SK-N-SH (cell line): ENCODE data around the gene INPP5J. TPM values are rescaled to one million over a fixed set of nuclear protein-coding genes. Genes with fewer than 3 reads are reported as not detected.

Experiments
- CTCF ChIA-PET: fragments of 300-600, 350-600 bp; formaldehyde crosslinking; extraction: SDS; loops from one replicate; lab custom pipeline; 2021; lab: Yijun Ruan, JAX
- POLR2A ChIA-PET: fragments of 350-600 bp; sonication (Branson Sonifier 250); formaldehyde crosslinking; extraction: SDS; loops from one replicate; lab custom pipeline; 2020; ENCODE audit warnings: antibody characterized with exemption, inconsistent platforms; lab: Yijun Ruan, JAX
- DNase-seq: peaks from one replicate; pipeline ENCODE4 v3.0.0; 2012
- H2AFZ ChIP-seq: fragments of 200-600 bp; sonication (generic); 2 replicates; pipeline ENCODE4 v1.8.1; 2016; ENCODE audit warnings: antibody characterized with exemption, mild to moderate bottlenecking, low read depth
- H3F3A ChIP-seq: fragments of 200-600 bp; sonication (generic); replicated peaks from 2 replicates; pipeline ENCODE3; 2016; ENCODE audit warnings: antibody characterized with exemption, mild to moderate bottlenecking; ENCODE audit not compliant: insufficient read depth
- H3K27ac ChIP-seq, 2 experiments: fragments of 200-500 bp in 1 of 2; fragments of 200-600 bp in 1 of 2; sonication (Bioruptor generic) in 1 of 2; sonication (generic), shearing (Covaris generic) in 1 of 2; 2 replicates each; pipeline versions ENCODE4 v1.5.1 to v1.6.1; 2014 to 2016; ENCODE audit warnings: low read depth in 2 of 2, inconsistent platforms in 1 of 2, low read length in 1 of 2, mild to moderate bottlenecking in 1 of 2, mixed read lengths in 1 of 2
- H3K27me3 ChIP-seq: fragments of 200-600 bp; sonication (generic), shearing (Covaris generic); 2 replicates; pipeline ENCODE4 v1.6.1; 2016; ENCODE audit warnings: mixed run types; ENCODE audit not compliant: insufficient read depth
- H3K36me3 ChIP-seq, 2 experiments: fragments of 200-500 bp in 1 of 2; fragments of 200-600 bp in 1 of 2; sonication (Bioruptor generic) in 1 of 2; sonication (generic) in 1 of 2; replicated peaks in 1 of 2; 2 replicates each; pipeline versions ENCODE3 to v1.5.1; 2014 to 2016; ENCODE audit warnings: low read length in 1 of 2, mild to moderate bottlenecking in 1 of 2; ENCODE audit not compliant: insufficient read depth in 2 of 2, control insufficient read depth in 1 of 2
- H3K4me1 ChIP-seq, 2 experiments: fragments of 200-500 bp in 1 of 2; fragments of 200-600 bp in 1 of 2; sonication (Bioruptor generic) in 1 of 2; sonication (generic), shearing (Covaris generic) in 1 of 2; 2 replicates each; pipeline versions ENCODE4 v1.5.1 to v1.6.1; 2014 to 2016; ENCODE audit warnings: low read depth in 1 of 2, low read length in 1 of 2, mixed run types in 1 of 2; ENCODE audit not compliant: insufficient read depth in 2 of 2, control insufficient read depth in 1 of 2
- H3K4me2 ChIP-seq: fragments of 200-600 bp; sonication (generic), shearing (Covaris generic); 2 replicates; pipeline ENCODE4 v1.6.1; 2017; ENCODE audit warnings: mixed run types
- H3K4me3 ChIP-seq, 2 experiments: fragments of 200-500 bp in 1 of 2; fragments of 200-600 bp in 1 of 2; sonication (Bioruptor generic) in 1 of 2; sonication (generic), shearing (Covaris generic) in 1 of 2; 2 replicates each; pipeline versions ENCODE4 v1.5.1 to v1.8.1; 2014 to 2016; ENCODE audit warnings: low read depth in 2 of 2, inconsistent platforms in 1 of 2, low read length in 1 of 2, mild to moderate bottlenecking in 1 of 2, mixed read lengths in 1 of 2, moderate library complexity in 1 of 2
- H3K79me2 ChIP-seq: fragments of 200-600 bp; sonication (generic); 2 replicates; pipeline ENCODE4 v1.8.1; 2017; ENCODE audit warnings: mild to moderate bottlenecking; ENCODE audit not compliant: insufficient read depth
- H3K9ac ChIP-seq: fragments of 200-600 bp; sonication (generic); 2 replicates; pipeline ENCODE4 v1.6.1; 2017; ENCODE audit warnings: mixed run types
- H3K9me2 ChIP-seq: fragments of 200-600 bp; sonication (generic); 2 replicates; pipeline ENCODE4 v1.6.1; 2017; ENCODE audit warnings: mixed run types
- H3K9me3 ChIP-seq: fragments of 200-600 bp; sonication (generic); 2 replicates; pipeline ENCODE4 v1.6.1; 2017; ENCODE audit warnings: mixed run types, mild to moderate bottlenecking, moderate library complexity
- H4K20me1 ChIP-seq: fragments of 200-600 bp; sonication (generic); 2 replicates; pipeline ENCODE4 v1.6.1; 2017; ENCODE audit warnings: mild to moderate bottlenecking, mixed run types; ENCODE audit not compliant: insufficient read depth
- ELF1 ChIP-seq: IDR thresholded peaks from 2 replicates; pipeline ENCODE4 v1.4.0; 2012
- EP300 ChIP-seq, 2 experiments: IDR thresholded peaks; 2 replicates each; pipeline versions ENCODE4 v1.4.0 to v1.6.1; 2012; ENCODE audit warnings: borderline replicate concordance in 1 of 2, low read depth in 1 of 2, low read length in 1 of 2
- FOSL2 ChIP-seq: IDR thresholded peaks from 2 replicates; pipeline ENCODE4 v1.4.0; 2012; ENCODE audit warnings: low read depth, mild to moderate bottlenecking, moderate library complexity, borderline replicate concordance
- FOXM1 ChIP-seq: IDR thresholded peaks from 2 replicates; pipeline ENCODE4 v1.4.0; 2012; ENCODE audit warnings: low read depth, mild to moderate bottlenecking
- GABPA ChIP-seq: IDR thresholded peaks from 2 replicates; pipeline ENCODE4 v1.4.0; 2012; ENCODE audit warnings: low read depth, mild to moderate bottlenecking
- JUND ChIP-seq: IDR thresholded peaks from 2 replicates; pipeline ENCODE4 v1.4.0; 2012
- MEF2A ChIP-seq: IDR thresholded peaks from 2 replicates; pipeline ENCODE4 v1.4.0; 2012; ENCODE audit warnings: low read depth, borderline replicate concordance
- MXI1 ChIP-seq: IDR thresholded peaks from 2 replicates; pipeline ENCODE4 v1.6.1; 2012; ENCODE audit warnings: mild to moderate bottlenecking, low read depth, low read length, improper control_type of control experiment
- NRF1 ChIP-seq: IDR thresholded peaks from 2 replicates; pipeline ENCODE4 v1.6.1; 2012; ENCODE audit warnings: low read depth, mild to moderate bottlenecking, low read length
- POLR2AphosphoS5 ChIP-seq: IDR thresholded peaks from 2 replicates; pipeline ENCODE4 v1.6.1; 2012; ENCODE audit warnings: low read depth, low read length
- RAD21 ChIP-seq: IDR thresholded peaks from 2 replicates; pipeline ENCODE4 v1.6.1; 2012; ENCODE audit warnings: mild to moderate bottlenecking, low read length
- RCOR1 ChIP-seq: fragments of 150-350 bp; IDR thresholded peaks from 2 replicates; pipeline ENCODE4 v1.6.1; 2017; ENCODE audit warnings: antibody characterized with exemption, low read length
- RXRA ChIP-seq: IDR thresholded peaks from 2 replicates; pipeline ENCODE4 v1.4.0; 2012; ENCODE audit warnings: low read depth, mild to moderate bottlenecking, borderline replicate concordance
- TAF1 ChIP-seq: IDR thresholded peaks from 2 replicates; pipeline ENCODE4 v1.6.1; 2012; ENCODE audit warnings: low read depth, mild to moderate bottlenecking, low read length, moderate library complexity, borderline replicate concordance
- TCF12 ChIP-seq: IDR thresholded peaks from 2 replicates; pipeline ENCODE4 v1.4.0; 2012
- YY1 ChIP-seq: IDR thresholded peaks from 2 replicates; pipeline ENCODE4 v1.4.0; 2012; ENCODE audit warnings: low read depth, mild to moderate bottlenecking
- WGBS: methylation state at CpG from one replicate; pipeline ENCODE4 v1.1.6; 2017; ENCODE audit warnings: low lambda C conversion rate; 5-methylcytosine and 5-hydroxymethylcytosine counted together
- polyA plus RNA-seq, 3 experiments: library from polyadenylated mRNA; depleted of rRNA; stranded (reverse); fragments of >200 nt; gene quantifications; 2 replicates each; pipeline ENCODE4 v1.2.3, GENCODE V29; 2012
- TF ChIP-seq, protein P1 (sequence below): fragments of 200-600 bp; sonication (generic); IDR thresholded peaks from 2 replicates; pipeline ENCODE4 v1.6.1; 2017; ENCODE audit warnings: antibody characterized with exemption, mild to moderate bottlenecking, moderate library complexity
- TF ChIP-seq, protein P2 (sequence below): IDR thresholded peaks from 2 replicates; pipeline ENCODE4 v1.4.0; 2012; ENCODE audit warnings: low read depth
- TF ChIP-seq, protein P3 (sequence below): IDR thresholded peaks from 2 replicates; pipeline ENCODE4; 2012
- TF ChIP-seq, protein P4 (sequence below): IDR thresholded peaks from 2 replicates; pipeline ENCODE4 v1.4.0; 2012; ENCODE audit warnings: low read depth, borderline replicate concordance

Gene INPP5J
- polyA plus RNA-seq, 1 of the 3 experiments (the other 2 are of a cell fraction): 3.2 TPM

DNA sequence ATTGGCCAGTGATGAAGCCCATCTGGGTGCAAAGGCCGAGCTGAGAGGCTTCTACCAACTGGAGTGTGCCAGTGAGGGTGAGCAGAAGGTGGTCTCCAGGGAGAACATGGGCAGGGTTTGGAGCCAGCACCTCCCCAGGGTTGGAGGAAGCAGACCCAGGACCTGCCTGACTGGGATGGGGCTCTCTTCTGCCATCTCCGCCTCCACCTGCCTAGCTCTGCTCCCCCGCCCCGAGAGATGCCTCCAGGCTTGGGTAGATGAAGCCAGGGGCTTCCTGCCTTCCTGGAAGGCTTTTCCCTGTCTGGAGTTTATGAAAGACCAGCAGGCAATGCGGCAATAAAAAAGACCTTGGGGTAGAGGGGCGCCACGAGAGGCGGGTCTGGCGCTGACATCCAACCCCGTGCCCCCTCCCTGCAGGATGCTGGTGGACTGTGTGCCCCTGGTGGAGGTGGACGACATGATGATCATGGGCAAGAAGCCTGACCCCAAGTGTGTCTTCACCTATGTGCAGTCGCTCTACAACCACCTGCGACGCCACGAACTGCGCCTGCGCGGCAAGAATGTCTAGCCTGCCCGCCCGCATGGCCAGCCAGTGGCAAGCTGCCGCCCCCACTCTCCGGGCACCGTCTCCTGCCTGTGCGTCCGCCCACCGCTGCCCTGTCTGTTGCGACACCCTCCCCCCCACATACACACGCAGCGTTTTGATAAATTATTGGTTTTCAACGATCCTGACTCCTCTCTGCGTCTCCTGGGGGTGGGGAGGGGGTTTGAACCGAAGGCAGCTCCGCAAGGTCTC is 18.7 kb upstream of the INPP5J start:
- WGBS: 90% methylated on average over 27 of the region's 33 CpGs
- H2AFZ ChIP-seq: no peak overlapping the region
- H3K4me1 ChIP-seq: peaks cover 0 to 13% of the 10 kb centered on the region in 2 experiments; a peak in 1 of 4 replicates
- H3K27ac ChIP-seq: 0 out of 4 replicates have a peak overlapping the region, but pooled peaks of 1 of the 2 experiments have one; percentile 71
- no peak overlapping the region for H3K4me3 ChIP-seq
- H4K20me1 ChIP-seq: no peaks in the 10 kb centered on the region
- no peaks in the 10 kb centered on the region for H3K9me2 ChIP-seq
- H3K27me3 ChIP-seq: no peaks in the 10 kb centered on the region
- ChIA-PET CTCF (interaction anchor here (1.0 to 2.5 kb wide), 5 partner anchors 11 to 44 kb away, joined by 3 to 10 read pairs (median 4); no protein-coding TSS in a partner anchor), POLR2A (interaction anchor here (1.0 kb wide), 1 partner anchor 12 kb away, joined by 3 read pairs; no protein-coding TSS in a partner anchor)
- H3K9me3 ChIP-seq: no peaks in the 10 kb centered on the region
- H3K79me2 ChIP-seq: peaks cover 13% of the 10 kb centered on the region; the same call in 1 of the 2 replicates
- no peak for DNase-seq
- TF ChIP-seq YY1: no peak
- no peak for TF ChIP-seq NRF1
- TF ChIP-seq POLR2AphosphoS5: 0 out of 2 replicates have a peak, but pooled peaks have one; percentile 0
- TF ChIP-seq ELF1: no peak
- TF ChIP-seq MEF2A: no peak
- TF ChIP-seq MXI1: no peak
- TF ChIP-seq RAD21: no peak
- TF ChIP-seq TAF1: no peak
- TF ChIP-seq, protein P1, sequence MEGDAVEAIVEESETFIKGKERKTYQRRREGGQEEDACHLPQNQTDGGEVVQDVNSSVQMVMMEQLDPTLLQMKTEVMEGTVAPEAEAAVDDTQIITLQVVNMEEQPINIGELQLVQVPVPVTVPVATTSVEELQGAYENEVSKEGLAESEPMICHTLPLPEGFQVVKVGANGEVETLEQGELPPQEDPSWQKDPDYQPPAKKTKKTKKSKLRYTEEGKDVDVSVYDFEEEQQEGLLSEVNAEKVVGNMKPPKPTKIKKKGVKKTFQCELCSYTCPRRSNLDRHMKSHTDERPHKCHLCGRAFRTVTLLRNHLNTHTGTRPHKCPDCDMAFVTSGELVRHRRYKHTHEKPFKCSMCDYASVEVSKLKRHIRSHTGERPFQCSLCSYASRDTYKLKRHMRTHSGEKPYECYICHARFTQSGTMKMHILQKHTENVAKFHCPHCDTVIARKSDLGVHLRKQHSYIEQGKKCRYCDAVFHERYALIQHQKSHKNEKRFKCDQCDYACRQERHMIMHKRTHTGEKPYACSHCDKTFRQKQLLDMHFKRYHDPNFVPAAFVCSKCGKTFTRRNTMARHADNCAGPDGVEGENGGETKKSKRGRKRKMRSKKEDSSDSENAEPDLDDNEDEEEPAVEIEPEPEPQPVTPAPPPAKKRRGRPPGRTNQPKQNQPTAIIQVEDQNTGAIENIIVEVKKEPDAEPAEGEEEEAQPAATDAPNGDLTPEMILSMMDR: no peak
- peaks cover 0 to 18% of the 10 kb centered on the region in 2 experiments for H3K36me3 ChIP-seq
- H3K9ac ChIP-seq: no peak overlapping the region
- no peak overlapping the region for H3K4me2 ChIP-seq
- H3F3A ChIP-seq: peaks cover 26% of the 10 kb centered on the region

DNA sequence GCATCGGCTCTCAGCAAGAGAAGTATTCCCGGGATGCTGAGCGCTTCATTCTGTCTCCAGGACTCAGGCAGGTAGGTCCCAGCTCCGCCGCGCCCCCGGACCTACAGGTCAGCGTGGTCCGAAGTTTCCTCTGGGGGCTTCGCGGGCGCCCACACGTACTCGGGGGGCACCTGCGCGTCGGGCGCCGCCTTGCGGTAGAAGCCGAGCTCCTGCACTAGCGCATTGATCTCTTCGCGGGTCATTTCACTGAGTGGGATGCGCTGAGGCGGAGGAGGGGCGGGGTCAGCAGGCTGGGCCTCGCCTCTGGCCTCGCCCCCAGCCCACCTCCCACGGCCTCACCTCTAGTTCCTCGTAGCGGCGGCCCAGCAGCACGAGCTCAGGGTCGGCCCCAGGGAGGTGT is 17.9 kb upstream of the INPP5J start:
- CTCF ChIA-PET: interaction anchor here (0.9 to 7.4 kb wide), 7 partner anchors 9 to 44 kb away, joined by 3 to 85 read pairs (median 4); no protein-coding TSS in a partner anchor
- Histone ChIP-seq H3K4me2 (no peak overlapping the region), H3K27me3 (no peaks in the 10 kb centered on the region), H3K4me1 (peaks cover 0 to 13% of the 10 kb centered on the region in 2 experiments; a peak in 1 of 4 replicates), H2AFZ (no peak overlapping the region), H3K9me2 (no peaks in the 10 kb centered on the region), H3K79me2 (peaks cover 13% of the 10 kb centered on the region; the same call in 1 of the 2 replicates), H3K9me3 (no peaks in the 10 kb centered on the region), H3K36me3 (peaks cover 0 to 10% of the 10 kb centered on the region in 2 experiments), H3F3A (peaks cover 23% of the 10 kb centered on the region), H3K27ac (no peak overlapping the region), H4K20me1 (no peaks in the 10 kb centered on the region), H3K9ac (no peak overlapping the region), H3K4me3 (no peak overlapping the region)
- POLR2A ChIA-PET: interaction anchor here (1.0 kb wide), 1 partner anchor 12 kb away, joined by 3 read pairs; no protein-coding TSS in a partner anchor
- no peak for DNase-seq
- WGBS: over 99% methylated on average over 28 of the region's 35 CpGs
- TF ChIP-seq FOXM1 (no peak), TAF1 (no peak), POLR2AphosphoS5 (no peak), JUND (no peak), GABPA (no peak), RCOR1 (no peak), EP300 (IDR thresholded peaks at IDR 0.05; ENCODE audit: borderline replicate concordance in 1 of 2, low read depth in 1 of 2, low read length in 1 of 2) (no peak), RAD21 (no peak), RXRA (no peak), FOSL2 (no peak), YY1 (no peak), MXI1 (no peak), TCF12 (no peak), MEF2A (no peak)
- TF ChIP-seq, protein P2, sequence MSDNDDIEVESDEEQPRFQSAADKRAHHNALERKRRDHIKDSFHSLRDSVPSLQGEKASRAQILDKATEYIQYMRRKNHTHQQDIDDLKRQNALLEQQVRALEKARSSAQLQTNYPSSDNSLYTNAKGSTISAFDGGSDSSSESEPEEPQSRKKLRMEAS: no peak
- TF ChIP-seq, protein P3, sequence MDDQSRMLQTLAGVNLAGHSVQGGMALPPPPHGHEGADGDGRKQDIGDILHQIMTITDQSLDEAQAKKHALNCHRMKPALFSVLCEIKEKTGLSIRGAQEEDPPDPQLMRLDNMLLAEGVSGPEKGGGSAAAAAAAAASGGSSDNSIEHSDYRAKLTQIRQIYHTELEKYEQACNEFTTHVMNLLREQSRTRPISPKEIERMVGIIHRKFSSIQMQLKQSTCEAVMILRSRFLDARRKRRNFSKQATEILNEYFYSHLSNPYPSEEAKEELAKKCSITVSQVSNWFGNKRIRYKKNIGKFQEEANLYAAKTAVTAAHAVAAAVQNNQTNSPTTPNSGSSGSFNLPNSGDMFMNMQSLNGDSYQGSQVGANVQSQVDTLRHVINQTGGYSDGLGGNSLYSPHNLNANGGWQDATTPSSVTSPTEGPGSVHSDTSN: no peak
- TF ChIP-seq, protein P4, sequence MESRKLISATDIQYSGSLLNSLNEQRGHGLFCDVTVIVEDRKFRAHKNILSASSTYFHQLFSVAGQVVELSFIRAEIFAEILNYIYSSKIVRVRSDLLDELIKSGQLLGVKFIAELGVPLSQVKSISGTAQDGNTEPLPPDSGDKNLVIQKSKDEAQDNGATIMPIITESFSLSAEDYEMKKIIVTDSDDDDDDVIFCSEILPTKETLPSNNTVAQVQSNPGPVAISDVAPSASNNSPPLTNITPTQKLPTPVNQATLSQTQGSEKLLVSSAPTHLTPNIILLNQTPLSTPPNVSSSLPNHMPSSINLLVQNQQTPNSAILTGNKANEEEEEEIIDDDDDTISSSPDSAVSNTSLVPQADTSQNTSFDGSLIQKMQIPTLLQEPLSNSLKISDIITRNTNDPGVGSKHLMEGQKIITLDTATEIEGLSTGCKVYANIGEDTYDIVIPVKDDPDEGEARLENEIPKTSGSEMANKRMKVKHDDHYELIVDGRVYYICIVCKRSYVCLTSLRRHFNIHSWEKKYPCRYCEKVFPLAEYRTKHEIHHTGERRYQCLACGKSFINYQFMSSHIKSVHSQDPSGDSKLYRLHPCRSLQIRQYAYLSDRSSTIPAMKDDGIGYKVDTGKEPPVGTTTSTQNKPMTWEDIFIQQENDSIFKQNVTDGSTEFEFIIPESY: no peak
